Cardiac muscle cell (in vitro differentiated cells and primary cell): ENCODE data around the gene LOXL4. TPM values are rescaled to one million over a fixed set of nuclear protein-coding genes. Genes with fewer than 3 reads are reported as not detected.

Experiments
- DNase-seq, 2 donors: peaks; one replicate each; pipeline versions ENCODE4 v3.0.0 to v3.0.0-alpha.2; 2010 to 2017; ENCODE audit warnings: low read depth in 1 of 2, low spot score in 1 of 2
- H3K27ac ChIP-seq: fragments of 200-600 bp; sonication (generic); 2 replicates; pipeline ENCODE4 v1.5.1; 2016
- H3K27me3 ChIP-seq: fragments of 200-600 bp; sonication (generic); 2 replicates; pipeline ENCODE4 v1.6.0; 2016; ENCODE audit warnings: control low read depth
- H3K36me3 ChIP-seq: fragments of 200-600 bp; sonication (generic); 2 replicates; pipeline ENCODE4 v1.5.1; 2016; ENCODE audit warnings: control low read depth
- H3K4me1 ChIP-seq: fragments of 200-600 bp; sonication (generic); 2 replicates; pipeline ENCODE4 v1.8.1; 2017; ENCODE audit warnings: low read depth, mild to moderate bottlenecking, mixed run types
- H3K4me3 ChIP-seq: fragments of 200-600 bp; sonication (generic); 2 replicates; pipeline ENCODE4 v1.5.1; 2016; ENCODE audit warnings: mild to moderate bottlenecking
- H3K9me3 ChIP-seq: fragments of 200-600 bp; sonication (generic); 2 replicates; pipeline ENCODE4 v1.5.1; 2017; ENCODE audit warnings: low read depth, mild to moderate bottlenecking, control low read depth
- CTCF ChIP-seq: IDR thresholded peaks from 2 replicates; pipeline ENCODE4 v1.5.1; 2012; ENCODE audit warnings: low read depth, mild to moderate bottlenecking, low read length
- polyA plus RNA-seq: library from polyadenylated mRNA; unstranded; fragments of >200 nt; fragmentation: Nextera tagmentation; extraction: Ambion mirVana; gene quantifications from 2 replicates; pipeline ENCODE4 v1.2.1, GENCODE V29; 2016
- total RNA-seq: library from RNA; depleted of rRNA; stranded (reverse); fragments of >200 nt; gene quantifications from 2 replicates; pipeline ENCODE4 v1.2.3, GENCODE V29; 2016

Gene LOXL4
- total and polyA plus RNA-seq, 2 experiments from 2014 or later, result 3.1 to 10.9 TPM

DNA sequence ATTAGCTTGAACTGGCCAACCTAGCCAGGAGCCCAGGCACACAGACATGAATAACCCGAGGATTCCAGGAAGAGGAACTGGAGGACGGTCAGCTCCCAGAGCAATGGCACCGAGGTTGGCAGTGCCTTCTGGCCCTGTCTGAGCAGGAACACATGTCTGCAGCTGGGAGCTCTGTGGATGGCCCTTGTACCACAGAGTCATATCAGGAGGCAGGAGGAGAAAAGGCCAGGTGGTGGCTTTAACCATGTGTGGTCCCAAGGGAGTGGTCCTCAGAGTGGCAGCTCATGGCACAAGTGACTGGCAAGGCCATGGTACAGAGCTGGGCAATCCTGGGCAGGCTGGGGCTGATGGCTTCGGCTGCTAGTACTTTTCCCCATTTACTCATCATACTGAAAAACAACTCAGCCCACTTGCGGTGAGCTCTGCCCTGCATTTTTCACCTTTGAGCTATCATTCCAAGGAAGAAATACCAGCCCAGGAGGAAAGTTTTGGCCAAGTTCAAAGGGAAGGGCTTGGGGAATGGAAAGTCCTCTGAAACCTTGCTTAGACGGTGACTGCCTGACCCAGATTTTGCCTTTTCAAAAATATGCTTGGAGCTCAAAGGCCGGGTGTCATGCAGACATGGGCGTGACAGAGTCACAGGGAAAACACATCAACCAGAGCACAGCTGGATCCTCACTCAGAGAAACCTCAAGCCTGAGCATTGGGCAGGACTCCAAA is 25.7 kb upstream of the LOXL4 start:
- Histone ChIP-seq H3K4me3 (no peak overlapping the region), H3K4me1 (no peaks in the 10 kb centered on the region), H3K9me3 (no peaks in the 10 kb centered on the region), H3K27me3 (no peaks in the 10 kb centered on the region), H3K27ac (no peak overlapping the region), H3K36me3 (no peaks in the 10 kb centered on the region)
- TF ChIP-seq CTCF, result no peak
- DNase-seq, result no peak

DNA sequence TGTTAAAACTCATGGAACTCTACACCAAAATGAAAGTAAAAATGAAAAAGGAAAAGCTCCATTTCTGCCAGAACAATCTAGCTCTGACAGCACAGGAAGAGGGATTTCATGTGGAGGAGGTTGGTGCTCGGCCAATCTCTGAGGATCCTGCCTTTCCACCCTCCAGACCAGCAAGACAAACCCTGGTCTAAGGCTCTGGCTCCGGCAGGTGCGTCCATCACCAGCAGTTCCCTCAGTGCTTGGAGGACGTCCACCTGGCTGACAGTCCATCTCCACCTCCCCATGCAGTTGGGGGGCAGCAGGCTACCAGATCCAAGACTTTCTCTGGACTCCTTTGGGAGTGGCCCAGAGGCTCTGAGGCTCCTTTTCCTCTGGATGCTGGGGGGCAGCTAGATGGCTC is 25.0 kb upstream of the LOXL4 start:
- Histone ChIP-seq H3K9me3 (no peaks in the 10 kb centered on the region), H3K27me3 (no peaks in the 10 kb centered on the region), H3K4me1 (no peaks in the 10 kb centered on the region), H3K4me3 (no peak overlapping the region), H3K27ac (no peak overlapping the region), H3K36me3 (no peaks in the 10 kb centered on the region)
- TF ChIP-seq CTCF, result no peak
- peak in 1 of 2 donors; percentile 50 for DNase-seq

DNA sequence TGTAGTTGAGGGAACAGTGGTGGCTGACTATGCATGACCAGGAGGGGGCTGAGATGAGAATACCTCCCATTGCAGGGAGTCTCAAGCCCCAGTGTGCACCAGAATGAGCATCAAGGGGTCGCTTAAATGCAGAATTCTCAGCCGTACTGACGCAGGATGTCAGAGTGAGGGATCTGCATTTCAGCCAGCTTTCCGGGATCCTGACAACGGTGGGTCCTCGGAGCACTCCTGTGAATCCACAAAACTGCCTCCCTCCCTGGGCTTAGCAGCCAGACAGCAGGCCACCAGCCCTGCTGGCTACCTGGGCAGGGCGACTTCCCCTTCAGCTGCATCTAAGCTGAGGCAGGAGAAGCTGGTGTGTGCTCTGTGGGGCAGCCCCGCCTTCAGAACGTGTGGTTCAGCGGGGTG is 21.8 kb upstream of the LOXL4 start:
- no peaks in the 10 kb centered on the region for H3K27me3 ChIP-seq
- no peaks in the 10 kb centered on the region for H3K4me1 ChIP-seq
- DNase-seq, result no peak
- no peaks in the 10 kb centered on the region for H3K9me3 ChIP-seq
- no peak for TF ChIP-seq CTCF
- no peaks in the 10 kb centered on the region for H3K36me3 ChIP-seq
- H3K27ac ChIP-seq, result no peak overlapping the region
- H3K4me3 ChIP-seq, result no peak overlapping the region

- Histone ChIP-seq H3K27ac (no peak overlapping the region), H3K4me1 (no peaks in the 10 kb centered on the region), H3K36me3 (no peaks in the 10 kb centered on the region), H3K4me3 (no peak overlapping the region), H3K9me3 (no peaks in the 10 kb centered on the region), H3K27me3 (no peaks in the 10 kb centered on the region)
- no peak for DNase-seq
- TF ChIP-seq CTCF, result no peak
These were observed 19.3 kb upstream of the LOXL4 start for GRCh38 chr10:98287321-98287720.

GRCh38 chr10:98286419-98286818 is 18.4 kb upstream of the LOXL4 start:
- Histone ChIP-seq H3K27ac (no peak overlapping the region), H3K9me3 (no peaks in the 10 kb centered on the region), H3K4me1 (no peaks in the 10 kb centered on the region), H3K4me3 (no peak overlapping the region), H3K27me3 (no peaks in the 10 kb centered on the region), H3K36me3 (no peaks in the 10 kb centered on the region)
- no peak for DNase-seq
- no peak for TF ChIP-seq CTCF
